ENCODE results near the gene RNU5B-1.

RNU5B-1 gene

GRCh38 chr15:65328506-65329287, 24.2 kb downstream of the RNU5B-1 start:
- no peak for DNase-seq (ENCODE audit: low spot score)

- DNase-seq (ENCODE audit: low spot score): no peak
These were observed 25.0 kb downstream of the RNU5B-1 start for GRCh38 chr15:65329288-65329983.

GRCh38 chr15:65329984-65330735, 25.7 kb downstream of the RNU5B-1 start:
- no peak for DNase-seq (ENCODE audit: low spot score)

- no peak for DNase-seq (ENCODE audit: low spot score)
These were observed 26.6 kb downstream of the RNU5B-1 start for GRCh38 chr15:65330934-65331645.

- DNase-seq (ENCODE audit: low spot score): no peak
These were observed 27.3 kb downstream of the RNU5B-1 start for GRCh38 chr15:65331811-65332210.

- no peak for DNase-seq (ENCODE audit: low spot score)
These were observed 28.1 kb downstream of the RNU5B-1 start for GRCh38 chr15:65332391-65333147.

- DNase-seq (ENCODE audit: low spot score): no peak
These were observed 28.8 kb downstream of the RNU5B-1 start for GRCh38 chr15:65333148-65333820.

- DNase-seq (ENCODE audit: low spot score): no peak
These were observed 29.4 kb downstream of the RNU5B-1 start for GRCh38 chr15:65333856-65334255.

- DNase-seq (ENCODE audit: low spot score): no peak
These were observed 30.2 kb downstream of the RNU5B-1 start for GRCh38 chr15:65334586-65335231.

GRCh38 chr15:65335278-65336055, 31.0 kb downstream of the RNU5B-1 start:
- DNase-seq (ENCODE audit: low spot score): no peak

GRCh38 chr15:65336493-65337435, 32.3 kb downstream of the RNU5B-1 start:
- no peak for DNase-seq (ENCODE audit: low spot score)

- DNase-seq (ENCODE audit: low spot score): no peak
These were observed 33.1 kb downstream of the RNU5B-1 start for GRCh38 chr15:65337436-65338070.

- DNase-seq (ENCODE audit: low spot score): no peak
These were observed 33.9 kb downstream of the RNU5B-1 start for GRCh38 chr15:65338366-65338765.

- no peak for DNase-seq (ENCODE audit: low spot score)
These were observed 34.3 kb downstream of the RNU5B-1 start for GRCh38 chr15:65338823-65339222.

GRCh38 chr15:65339416-65339815, 34.9 kb downstream of the RNU5B-1 start:
- DNase-seq (ENCODE audit: low spot score): no peak

GRCh38 chr15:65339920-65340319, 35.4 kb downstream of the RNU5B-1 start:
- no peak for DNase-seq (ENCODE audit: low spot score)

GRCh38 chr15:65342493-65342892, 38.0 kb downstream of the RNU5B-1 start:
- no peak for DNase-seq (ENCODE audit: low spot score)

Data from hematopoietic multipotent progenitor cell treated with erythropoietin and hydrocortisone succinate and interleukin-3 and kit ligand, for 15 days (in vitro differentiated cells).